HCT116 (cell line): Measurements from ENCODE around the gene FANCD2OS.

Experiments used
- CTCF ChIP-seq, 3 experiments: fragments of 200-600 bp in 1 of 3; sonication (generic) in 1 of 3; IDR thresholded peaks in 2 of 3; conservative IDR thresholded peaks in 1 of 3; 2 replicates each; pipeline ENCODE4 v1.5.1; 2012 to 2017; ENCODE audit warnings: low read depth in 2 of 3, low read length in 2 of 3, antibody characterized with exemption in 1 of 3, borderline replicate concordance in 1 of 3, control low read depth in 1 of 3, mild to moderate bottlenecking in 1 of 3, mixed read lengths in 1 of 3, mixed run types in 1 of 3, moderate library complexity in 1 of 3; ENCODE audit not compliant: insufficient read depth in 1 of 3
- EZH2 ChIP-seq: fragments of 200-600 bp; sonication (generic); IDR thresholded peaks from 2 replicates; pipeline ENCODE4 v1.6.1; 2017; ENCODE audit warnings: antibody characterized with exemption, mixed run types
- MAX ChIP-seq: IDR thresholded peaks from 2 replicates; pipeline ENCODE4 v1.6.1; 2012
- POLR2A ChIP-seq: IDR thresholded peaks from 2 replicates; pipeline ENCODE4 v1.7.0; 2011; ENCODE audit warnings: borderline replicate concordance; ENCODE audit not compliant: insufficient read depth, insufficient read length; ENCODE audit errors: extremely low read depth

GRCh38 chr3:10155123-10155472, 47.0 kb upstream of the FANCD2OS start:
- no peak for TF ChIP-seq CTCF (IDR thresholded peaks at IDR 0.05 in 2 of 3, conservative IDR thresholded peaks at IDR 0.05 in 1 of 3; ENCODE audit: borderline replicate concordance in 1 of 3, insufficient read depth in 1 of 3, low read depth in 2 of 3, low read length in 2 of 3)
- no peak for TF ChIP-seq EZH2
- no peak for TF ChIP-seq POLR2A
- no peak for TF ChIP-seq MAX
